ENCODE data around the gene VAMP3. TPM values are rescaled to one million over a fixed set of nuclear protein-coding genes. Genes with fewer than 3 reads are reported as not detected.

The VAMP3 gene
- total and polyA plus RNA-seq, 9 of the 15 experiments (the other 6 are each of a cell fraction or from before 2014, with no cell fraction given): 27.1 to 71.3 (median 47.5) TPM

DNA sequence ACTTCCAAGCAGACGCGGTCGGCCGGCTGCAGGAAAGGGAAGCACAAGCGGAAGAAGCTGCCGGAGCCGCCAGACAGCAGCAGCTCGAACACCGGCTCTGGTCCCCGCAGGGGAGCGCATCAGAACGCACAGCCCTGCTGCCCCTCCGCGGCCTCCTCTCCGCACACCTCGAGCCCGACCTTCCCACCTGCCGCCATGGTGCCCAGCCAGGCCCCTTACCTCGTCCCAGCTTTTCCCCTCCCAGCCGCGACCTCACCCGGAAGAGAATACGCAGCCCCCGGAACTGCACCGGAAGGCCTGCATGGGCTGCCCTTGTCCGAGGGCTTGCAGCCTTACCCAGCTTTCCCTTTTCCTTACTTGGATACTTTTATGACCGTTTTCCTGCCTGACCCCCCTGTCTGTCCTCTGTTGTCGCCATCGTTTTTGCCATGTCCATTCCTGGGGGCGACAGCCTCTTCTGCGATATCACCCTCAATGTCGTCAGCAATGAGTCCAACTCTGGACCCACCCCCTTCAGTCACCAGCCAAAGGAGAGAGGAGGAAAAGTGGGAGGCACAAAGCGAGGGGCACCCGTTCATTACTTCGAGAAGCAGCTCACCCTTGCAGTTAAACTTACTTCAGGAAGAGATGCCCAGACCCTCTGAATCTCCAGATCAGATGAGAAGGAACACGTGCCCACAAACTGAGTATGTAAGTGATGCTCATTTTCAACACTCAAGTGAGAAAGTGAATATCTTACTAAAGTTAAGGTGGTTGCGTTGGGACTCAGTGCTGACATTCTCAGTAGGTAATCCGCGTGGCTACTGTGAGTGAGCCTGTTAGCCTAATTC is 56.2 kb downstream of the VAMP3 start (continued):
- TF ChIP-seq VEZF1 (CRISPR knock-in tag; IDR thresholded peaks at IDR 0.05) (peak; percentile 67), CHD2 (IDR thresholded peaks at IDR 0.05; ENCODE audit: low read depth, low read length) (0 out of 2 replicates have a peak, but pooled peaks have one; percentile 14), NFIC (IDR thresholded peaks at IDR 0.05) (peak; percentile 40), PTBP1 (IDR thresholded peaks at IDR 0.05; ENCODE audit: low read depth, low read length) (no peak), POLR2B (IDR thresholded peaks at IDR 0.05; ENCODE audit: low read depth, partially characterized antibody) (peak; percentile 75), ZKSCAN1 (IDR thresholded peaks at IDR 0.05; ENCODE audit: low read depth, low read length) (no peak), HNRNPL (IDR thresholded peaks at IDR 0.05; ENCODE audit: low read depth, low read length) (no peak), ZNF277 (CRISPR knock-in tag; IDR thresholded peaks at IDR 0.05; ENCODE audit: borderline replicate concordance) (no peak), CEBPZ (IDR thresholded peaks at IDR 0.05; ENCODE audit: borderline replicate concordance, low read depth, low read length) (no peak), GATAD2A (IDR thresholded peaks at IDR 0.05) (0 out of 2 replicates have a peak, but pooled peaks have one; percentile 43), PRPF4 (IDR thresholded peaks at IDR 0.05; ENCODE audit: insufficient read depth, low read depth, low read length, poor library complexity, severe bottlenecking) (no peak), RFX5 (IDR thresholded peaks at IDR 0.05; ENCODE audit: low read depth, low read length) (no peak), HSF4 (CRISPR knock-in tag; IDR thresholded peaks at IDR 0.05; ENCODE audit: borderline replicate concordance) (no peak), ATF3 (IDR thresholded peaks at IDR 0.05) (peak; percentile 78), ATF3 (CRISPR knock-in tag; conservative IDR thresholded peaks at IDR 0.05) (no peak), SREBF1 (IDR thresholded peaks at IDR 0.05; ENCODE audit: borderline replicate concordance, low read depth, low read length) (0 out of 2 replicates have a peak, but pooled peaks have one; percentile 39), ZNF217 (CRISPR knock-in tag; IDR thresholded peaks at IDR 0.05) (no peak), EP400 (IDR thresholded peaks at IDR 0.05) (peak; percentile 94), MCM7 (IDR thresholded peaks at IDR 0.05) (no peak), FOXJ3 (CRISPR knock-in tag; IDR thresholded peaks at IDR 0.05) (no peak), NR2F6 (CRISPR knock-in tag; IDR thresholded peaks at IDR 0.05) (no peak), HNRNPUL1 (IDR thresholded peaks at IDR 0.05; ENCODE audit: low read length) (no peak)
